ENCODE data around the gene KIFC3. TPM values are rescaled to one million over a fixed set of nuclear protein-coding genes. Genes with fewer than 3 reads are reported as not detected.

The KIFC3 gene
- total and polyA plus RNA-seq, 2 of the 8 experiments (the other 6 are each of a cell fraction or from before 2014, with no cell fraction given) = 2.1 to 7.1 TPM

DNA sequence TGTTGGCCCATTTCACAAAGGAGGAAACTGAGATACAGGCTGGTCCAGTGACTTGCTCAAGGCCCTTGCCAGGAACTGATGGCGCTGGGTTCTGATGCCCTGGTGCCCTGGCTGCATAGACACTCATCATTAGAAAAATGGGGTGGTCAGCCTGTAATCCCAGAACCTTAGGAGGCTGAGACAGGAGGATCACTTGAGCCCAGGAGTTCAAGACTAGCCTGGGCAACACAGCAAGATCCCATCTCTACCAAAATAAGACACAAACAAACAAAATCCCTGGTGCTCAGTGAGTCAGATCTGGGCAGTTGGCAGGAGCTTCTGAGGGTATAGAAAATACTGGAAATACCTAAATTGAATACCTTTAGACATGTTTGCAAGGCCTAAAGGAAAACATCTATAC, 41.1 kb upstream of the KIFC3 start (continued):
- TF ChIP-seq, protein P1, sequence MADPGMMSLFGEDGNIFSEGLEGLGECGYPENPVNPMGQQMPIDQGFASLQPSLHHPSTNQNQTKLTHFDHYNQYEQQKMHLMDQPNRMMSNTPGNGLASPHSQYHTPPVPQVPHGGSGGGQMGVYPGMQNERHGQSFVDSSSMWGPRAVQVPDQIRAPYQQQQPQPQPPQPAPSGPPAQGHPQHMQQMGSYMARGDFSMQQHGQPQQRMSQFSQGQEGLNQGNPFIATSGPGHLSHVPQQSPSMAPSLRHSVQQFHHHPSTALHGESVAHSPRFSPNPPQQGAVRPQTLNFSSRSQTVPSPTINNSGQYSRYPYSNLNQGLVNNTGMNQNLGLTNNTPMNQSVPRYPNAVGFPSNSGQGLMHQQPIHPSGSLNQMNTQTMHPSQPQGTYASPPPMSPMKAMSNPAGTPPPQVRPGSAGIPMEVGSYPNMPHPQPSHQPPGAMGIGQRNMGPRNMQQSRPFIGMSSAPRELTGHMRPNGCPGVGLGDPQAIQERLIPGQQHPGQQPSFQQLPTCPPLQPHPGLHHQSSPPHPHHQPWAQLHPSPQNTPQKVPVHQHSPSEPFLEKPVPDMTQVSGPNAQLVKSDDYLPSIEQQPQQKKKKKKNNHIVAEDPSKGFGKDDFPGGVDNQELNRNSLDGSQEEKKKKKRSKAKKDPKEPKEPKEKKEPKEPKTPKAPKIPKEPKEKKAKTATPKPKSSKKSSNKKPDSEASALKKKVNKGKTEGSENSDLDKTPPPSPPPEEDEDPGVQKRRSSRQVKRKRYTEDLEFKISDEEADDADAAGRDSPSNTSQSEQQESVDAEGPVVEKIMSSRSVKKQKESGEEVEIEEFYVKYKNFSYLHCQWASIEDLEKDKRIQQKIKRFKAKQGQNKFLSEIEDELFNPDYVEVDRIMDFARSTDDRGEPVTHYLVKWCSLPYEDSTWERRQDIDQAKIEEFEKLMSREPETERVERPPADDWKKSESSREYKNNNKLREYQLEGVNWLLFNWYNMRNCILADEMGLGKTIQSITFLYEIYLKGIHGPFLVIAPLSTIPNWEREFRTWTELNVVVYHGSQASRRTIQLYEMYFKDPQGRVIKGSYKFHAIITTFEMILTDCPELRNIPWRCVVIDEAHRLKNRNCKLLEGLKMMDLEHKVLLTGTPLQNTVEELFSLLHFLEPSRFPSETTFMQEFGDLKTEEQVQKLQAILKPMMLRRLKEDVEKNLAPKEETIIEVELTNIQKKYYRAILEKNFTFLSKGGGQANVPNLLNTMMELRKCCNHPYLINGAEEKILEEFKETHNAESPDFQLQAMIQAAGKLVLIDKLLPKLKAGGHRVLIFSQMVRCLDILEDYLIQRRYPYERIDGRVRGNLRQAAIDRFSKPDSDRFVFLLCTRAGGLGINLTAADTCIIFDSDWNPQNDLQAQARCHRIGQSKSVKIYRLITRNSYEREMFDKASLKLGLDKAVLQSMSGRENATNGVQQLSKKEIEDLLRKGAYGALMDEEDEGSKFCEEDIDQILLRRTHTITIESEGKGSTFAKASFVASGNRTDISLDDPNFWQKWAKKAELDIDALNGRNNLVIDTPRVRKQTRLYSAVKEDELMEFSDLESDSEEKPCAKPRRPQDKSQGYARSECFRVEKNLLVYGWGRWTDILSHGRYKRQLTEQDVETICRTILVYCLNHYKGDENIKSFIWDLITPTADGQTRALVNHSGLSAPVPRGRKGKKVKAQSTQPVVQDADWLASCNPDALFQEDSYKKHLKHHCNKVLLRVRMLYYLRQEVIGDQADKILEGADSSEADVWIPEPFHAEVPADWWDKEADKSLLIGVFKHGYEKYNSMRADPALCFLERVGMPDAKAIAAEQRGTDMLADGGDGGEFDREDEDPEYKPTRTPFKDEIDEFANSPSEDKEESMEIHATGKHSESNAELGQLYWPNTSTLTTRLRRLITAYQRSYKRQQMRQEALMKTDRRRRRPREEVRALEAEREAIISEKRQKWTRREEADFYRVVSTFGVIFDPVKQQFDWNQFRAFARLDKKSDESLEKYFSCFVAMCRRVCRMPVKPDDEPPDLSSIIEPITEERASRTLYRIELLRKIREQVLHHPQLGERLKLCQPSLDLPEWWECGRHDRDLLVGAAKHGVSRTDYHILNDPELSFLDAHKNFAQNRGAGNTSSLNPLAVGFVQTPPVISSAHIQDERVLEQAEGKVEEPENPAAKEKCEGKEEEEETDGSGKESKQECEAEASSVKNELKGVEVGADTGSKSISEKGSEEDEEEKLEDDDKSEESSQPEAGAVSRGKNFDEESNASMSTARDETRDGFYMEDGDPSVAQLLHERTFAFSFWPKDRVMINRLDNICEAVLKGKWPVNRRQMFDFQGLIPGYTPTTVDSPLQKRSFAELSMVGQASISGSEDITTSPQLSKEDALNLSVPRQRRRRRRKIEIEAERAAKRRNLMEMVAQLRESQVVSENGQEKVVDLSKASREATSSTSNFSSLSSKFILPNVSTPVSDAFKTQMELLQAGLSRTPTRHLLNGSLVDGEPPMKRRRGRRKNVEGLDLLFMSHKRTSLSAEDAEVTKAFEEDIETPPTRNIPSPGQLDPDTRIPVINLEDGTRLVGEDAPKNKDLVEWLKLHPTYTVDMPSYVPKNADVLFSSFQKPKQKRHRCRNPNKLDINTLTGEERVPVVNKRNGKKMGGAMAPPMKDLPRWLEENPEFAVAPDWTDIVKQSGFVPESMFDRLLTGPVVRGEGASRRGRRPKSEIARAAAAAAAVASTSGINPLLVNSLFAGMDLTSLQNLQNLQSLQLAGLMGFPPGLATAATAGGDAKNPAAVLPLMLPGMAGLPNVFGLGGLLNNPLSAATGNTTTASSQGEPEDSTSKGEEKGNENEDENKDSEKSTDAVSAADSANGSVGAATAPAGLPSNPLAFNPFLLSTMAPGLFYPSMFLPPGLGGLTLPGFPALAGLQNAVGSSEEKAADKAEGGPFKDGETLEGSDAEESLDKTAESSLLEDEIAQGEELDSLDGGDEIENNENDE (IDR thresholded peaks at IDR 0.05; ENCODE audit: insufficient replicate concordance, low read length) = no peak
